GM12873 (cell line): Measurements from ENCODE around the gene ZSCAN32.

Experiments
- TF ChIP-seq, protein P1 (sequence below): IDR thresholded peaks from 2 replicates; pipeline ENCODE4 v1.5.1; 2012; ENCODE audit warnings: low read depth, mild to moderate bottlenecking, moderate library complexity, low read length, control low read depth; ENCODE audit not compliant: insufficient read depth; ENCODE audit errors: missing control alignments

ZSCAN32 gene

DNA sequence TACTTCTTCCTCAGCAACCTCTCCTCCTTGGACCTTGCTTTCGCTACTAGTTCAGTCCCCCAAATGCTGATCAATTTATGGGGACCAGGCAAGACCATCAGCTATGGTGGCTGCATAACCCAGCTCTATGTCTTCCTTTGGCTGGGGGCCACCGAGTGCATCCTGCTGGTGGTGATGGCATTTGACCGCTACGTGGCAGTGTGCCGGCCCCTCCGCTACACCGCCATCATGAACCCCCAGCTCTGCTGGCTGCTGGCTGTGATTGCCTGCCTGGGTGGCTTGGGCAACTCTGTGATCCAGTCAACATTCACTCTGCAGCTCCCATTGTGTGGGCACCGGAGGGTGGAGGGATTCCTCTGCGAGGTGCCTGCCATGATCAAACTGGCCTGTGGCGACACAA is 44.7 kb downstream of the ZSCAN32 start:
- TF ChIP-seq, protein P1, sequence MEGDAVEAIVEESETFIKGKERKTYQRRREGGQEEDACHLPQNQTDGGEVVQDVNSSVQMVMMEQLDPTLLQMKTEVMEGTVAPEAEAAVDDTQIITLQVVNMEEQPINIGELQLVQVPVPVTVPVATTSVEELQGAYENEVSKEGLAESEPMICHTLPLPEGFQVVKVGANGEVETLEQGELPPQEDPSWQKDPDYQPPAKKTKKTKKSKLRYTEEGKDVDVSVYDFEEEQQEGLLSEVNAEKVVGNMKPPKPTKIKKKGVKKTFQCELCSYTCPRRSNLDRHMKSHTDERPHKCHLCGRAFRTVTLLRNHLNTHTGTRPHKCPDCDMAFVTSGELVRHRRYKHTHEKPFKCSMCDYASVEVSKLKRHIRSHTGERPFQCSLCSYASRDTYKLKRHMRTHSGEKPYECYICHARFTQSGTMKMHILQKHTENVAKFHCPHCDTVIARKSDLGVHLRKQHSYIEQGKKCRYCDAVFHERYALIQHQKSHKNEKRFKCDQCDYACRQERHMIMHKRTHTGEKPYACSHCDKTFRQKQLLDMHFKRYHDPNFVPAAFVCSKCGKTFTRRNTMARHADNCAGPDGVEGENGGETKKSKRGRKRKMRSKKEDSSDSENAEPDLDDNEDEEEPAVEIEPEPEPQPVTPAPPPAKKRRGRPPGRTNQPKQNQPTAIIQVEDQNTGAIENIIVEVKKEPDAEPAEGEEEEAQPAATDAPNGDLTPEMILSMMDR, result no peak

DNA sequence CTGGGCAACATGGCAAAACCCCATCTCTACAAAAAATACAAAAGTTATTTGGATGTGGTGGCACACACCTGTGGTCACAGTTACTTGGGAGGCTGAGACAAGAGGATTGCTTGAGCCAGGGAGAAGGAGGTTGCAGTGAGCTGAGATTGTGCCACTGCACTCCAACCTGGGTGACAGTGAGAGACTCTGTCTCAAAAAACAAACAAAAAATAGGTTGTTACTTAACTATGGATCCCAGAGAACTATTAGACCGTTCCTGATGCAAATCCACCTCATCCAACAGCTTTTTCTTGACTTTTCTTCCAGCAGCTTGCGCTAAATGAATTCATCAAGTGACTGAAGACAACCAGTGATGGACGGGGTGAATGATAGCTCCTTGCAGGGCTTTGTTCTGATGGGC is 45.2 kb downstream of the ZSCAN32 start, which contains the start of gene OR2C1:
TSS of gene OR2C1 (plus strand) at position 301 of the 400 bp plus-strand sequence. CDS start at position 353, 52 bp downstream.
- TF ChIP-seq, protein P1, result no peak

DNA sequence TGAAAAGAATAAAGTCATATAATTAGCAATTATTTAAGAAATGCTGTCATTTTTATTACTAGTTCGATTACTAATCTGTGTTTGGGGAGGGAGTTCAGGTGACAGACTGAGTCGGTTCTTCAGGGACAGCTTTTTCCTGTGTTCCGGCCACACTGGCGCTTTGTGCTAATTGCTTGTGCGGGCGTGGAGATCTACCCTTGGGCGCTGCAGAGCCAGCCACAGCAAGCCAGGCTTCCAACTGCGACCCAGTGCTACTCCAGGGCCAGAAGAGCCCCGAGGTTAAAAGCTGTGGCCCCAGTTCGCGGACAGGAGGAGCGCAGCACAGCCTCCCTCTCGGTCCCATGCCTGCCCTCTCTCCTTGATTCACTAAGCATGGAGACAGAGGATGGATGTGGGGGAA is 51.6 kb downstream of the ZSCAN32 start:
- TF ChIP-seq, protein P1, result no peak

DNA sequence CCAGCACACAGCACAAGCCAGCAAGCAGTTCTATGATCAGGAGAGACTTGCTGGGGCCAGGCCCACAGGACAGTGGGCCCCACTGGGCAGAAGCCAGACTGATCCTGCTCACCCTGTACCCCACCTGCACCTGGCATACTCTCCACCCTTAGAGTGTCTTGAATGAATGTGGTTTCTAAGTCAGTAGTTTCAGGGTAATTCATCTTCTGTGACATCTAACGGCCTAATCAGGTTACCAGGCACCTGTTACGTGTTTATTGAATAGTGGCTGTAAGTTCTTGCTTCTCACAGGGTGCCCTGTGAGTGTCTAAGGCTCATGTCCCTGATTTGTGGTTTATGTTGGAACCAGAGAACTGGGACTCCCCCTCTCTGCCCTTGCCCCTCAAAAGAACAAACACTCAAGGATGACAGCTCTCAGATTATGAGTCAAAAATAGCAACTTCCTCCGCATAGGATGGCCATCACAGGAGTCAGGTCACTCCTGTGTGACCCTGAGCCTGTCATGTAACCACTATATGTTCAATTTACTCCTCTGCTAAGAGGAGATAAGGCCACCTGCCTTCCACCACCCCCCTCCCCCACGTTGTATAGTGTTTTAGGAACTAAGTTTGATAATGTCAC is 52.1 kb downstream of the ZSCAN32 start:
- TF ChIP-seq, protein P1, result no peak

DNA sequence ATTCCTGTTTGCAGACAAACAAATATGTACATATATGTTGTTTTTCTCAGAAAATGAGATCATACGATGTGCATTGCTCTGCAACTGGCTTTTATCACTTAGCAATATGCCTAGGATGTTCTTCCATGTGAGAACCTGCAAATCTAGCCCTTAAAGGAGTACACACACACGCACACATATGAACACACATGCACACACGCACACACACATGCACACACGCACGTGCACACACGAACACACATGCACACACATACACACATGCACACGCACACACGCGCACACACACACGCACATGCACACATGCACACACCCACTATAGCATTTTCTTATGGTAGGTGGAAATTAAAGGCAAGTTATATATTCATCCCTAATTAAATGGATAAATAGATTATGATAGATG is 53.2 kb downstream of the ZSCAN32 start:
- TF ChIP-seq, protein P1, result no peak

DNA sequence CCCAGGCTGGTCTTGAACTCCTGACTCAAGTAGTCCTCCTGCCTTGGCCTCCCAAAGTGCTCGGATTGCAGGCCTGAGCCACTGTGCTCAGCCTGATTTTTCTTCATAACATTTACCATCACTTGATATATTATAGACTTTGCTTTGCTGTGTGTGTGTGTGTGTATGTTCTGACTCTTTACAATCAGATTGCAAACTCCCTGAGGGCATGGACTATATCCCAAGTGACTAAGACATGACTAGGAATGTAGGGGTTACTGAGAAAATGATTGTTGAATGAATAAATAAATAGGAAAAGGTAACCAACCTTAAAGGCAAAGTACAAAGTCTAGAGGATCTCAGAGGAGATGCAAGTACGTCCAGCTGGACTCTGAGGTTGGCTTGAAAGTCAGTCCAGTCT is 54.8 kb downstream of the ZSCAN32 start:
- TF ChIP-seq, protein P1, result no peak
